Esophagus muscularis mucosa (tissue), 4 donors: ENCODE data around the gene HSD3B1. TPM values are rescaled to one million over a fixed set of nuclear protein-coding genes. Genes with fewer than 3 reads are reported as not detected.

ENCODE experiments used
- DNase-seq: peaks from one replicate; pipeline ENCODE4 v3.0.0-alpha.2; 2017; ENCODE audit errors: extremely low spot score
- H3K27ac ChIP-seq, 4 donors: fragments of 200-600 bp; sonication (generic); replicated peaks in 1 of 4; 1 replicate in 3 of 4; 2 replicates in 1 of 4; pipeline ENCODE4 v1.5.1; 2016 to 2019; ENCODE audit warnings: mild to moderate bottlenecking in 1 of 4
- H3K27me3 ChIP-seq, 4 donors: fragments of 200-600 bp; sonication (generic); one replicate each; pipeline versions ENCODE4 v1.5.1 to v1.6.0; 2016 to 2019
- H3K36me3 ChIP-seq, 4 donors: fragments of 200-600 bp; sonication (generic); one replicate each; pipeline ENCODE4 v1.5.1; 2016 to 2019
- H3K4me1 ChIP-seq, 4 donors: fragments of 200-600 bp; sonication (generic); one replicate each; pipeline ENCODE4 v1.5.1; 2016 to 2019
- H3K4me3 ChIP-seq, 4 donors: fragments of 200-600 bp; sonication (generic); 1 replicate in 2 of 4; 2 replicates in 2 of 4; pipeline ENCODE4 v1.5.1; 2016 to 2019; ENCODE audit warnings: mild to moderate bottlenecking in 4 of 4, moderate library complexity in 1 of 4
- H3K9me3 ChIP-seq, 4 donors: fragments of 200-600 bp; sonication (generic); 1 replicate in 3 of 4; 2 replicates in 1 of 4; pipeline ENCODE4 v1.5.1; 2016 to 2019
- CTCF ChIP-seq, 3 experiments: fragments of 200-600 bp in 2 of 3; fragments of 450-650 bp in 1 of 3; sonication (generic) in 2 of 3; IDR thresholded peaks; one replicate each; pipeline ENCODE4 v1.5.1; 2017 to 2019; ENCODE audit warnings: antibody characterized with exemption in 3 of 3, mild to moderate bottlenecking in 2 of 3, moderate library complexity in 1 of 3
- EP300 ChIP-seq: sonication (generic); formaldehyde crosslinking; IDR thresholded peaks from one replicate; pipeline ENCODE4 v1.6.1; 2017; ENCODE audit warnings: antibody characterized with exemption
- POLR2A ChIP-seq: fragments of 450-650 bp; IDR thresholded peaks from one replicate; pipeline ENCODE4 v1.6.1; 2017; ENCODE audit warnings: antibody characterized with exemption, moderate library complexity, mild to moderate bottlenecking, low read depth
- POLR2AphosphoS5 ChIP-seq, 2 donors: sonication (generic); formaldehyde crosslinking; IDR thresholded peaks; one replicate each; pipeline ENCODE4 v1.6.1; 2017; ENCODE audit warnings: antibody characterized with exemption in 2 of 2
- WGBS: methylation state at CpG from one replicate; pipeline ENCODE4 v1.1.5; 2018; 5-methylcytosine and 5-hydroxymethylcytosine counted together
- intact Hi-C: fragments of 100-400 bp; cut with DNase I; formaldehyde crosslinking; loops from one replicate; pipeline ENCODE4 v1.15.1; 2023
- total RNA-seq, 4 donors: library from RNA; depleted of rRNA; stranded (reverse); fragments of >200 nt; gene quantifications; one replicate each; pipeline versions ENCODE4 v1.1.0 to v1.2.1, GENCODE V29; 2016

The HSD3B1 gene
- total RNA-seq, 4 donors from 2014 or later: not detected

DNA sequence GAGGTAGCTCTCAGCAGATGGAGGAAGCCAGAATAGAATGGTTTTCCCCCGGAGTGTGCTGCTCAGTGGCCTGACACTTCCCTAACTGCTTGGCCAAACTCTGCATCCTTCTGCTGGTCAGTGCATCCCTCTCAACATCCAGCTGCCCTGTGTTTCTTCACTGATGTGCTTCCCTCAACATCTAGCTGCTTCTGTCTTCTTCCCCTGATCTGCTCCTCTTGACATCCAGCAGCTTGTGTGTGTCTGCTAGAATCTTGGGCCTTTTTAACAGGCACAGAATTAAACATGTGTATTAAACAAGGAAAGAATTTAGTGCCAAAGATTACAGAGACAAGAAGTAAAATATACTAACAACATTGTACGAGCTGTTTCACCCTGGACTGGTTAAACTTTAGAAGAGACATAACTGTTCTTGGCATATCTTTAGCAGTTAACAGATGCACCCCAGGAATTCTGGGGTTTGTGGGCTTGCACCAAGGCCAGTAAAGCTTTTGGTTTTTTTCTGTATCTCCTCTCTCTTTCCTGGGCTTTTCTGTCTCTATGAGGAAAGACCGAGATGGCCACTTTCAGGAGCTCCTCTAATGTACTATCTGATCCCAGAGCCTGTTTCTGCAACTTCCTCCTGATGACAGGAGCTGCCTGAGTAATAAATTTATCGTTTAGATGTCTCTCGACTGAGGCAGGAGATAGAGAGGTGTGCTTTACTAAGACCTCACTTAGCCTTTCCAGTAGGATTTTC is 34.8 kb upstream of the HSD3B1 start:
- intact Hi-C loops: no loop called here
- no peak for TF ChIP-seq POLR2AphosphoS5 (IDR thresholded peaks at IDR 0.05)
- TF ChIP-seq EP300: no peak
- no peak for TF ChIP-seq CTCF (IDR thresholded peaks at IDR 0.05)
- peak; percentile 87 for DNase-seq
- Histone ChIP-seq H3K4me1 (no peaks in the 10 kb centered on the region), H3K9me3 (no peaks in the 10 kb centered on the region), H3K27ac (no peak overlapping the region), H3K36me3 (no peaks in the 10 kb centered on the region), H3K27me3 (no peaks in the 10 kb centered on the region), H3K4me3 (no peak overlapping the region)
- WGBS: 49% methylated on average over 5 of the region's 5 CpGs

DNA sequence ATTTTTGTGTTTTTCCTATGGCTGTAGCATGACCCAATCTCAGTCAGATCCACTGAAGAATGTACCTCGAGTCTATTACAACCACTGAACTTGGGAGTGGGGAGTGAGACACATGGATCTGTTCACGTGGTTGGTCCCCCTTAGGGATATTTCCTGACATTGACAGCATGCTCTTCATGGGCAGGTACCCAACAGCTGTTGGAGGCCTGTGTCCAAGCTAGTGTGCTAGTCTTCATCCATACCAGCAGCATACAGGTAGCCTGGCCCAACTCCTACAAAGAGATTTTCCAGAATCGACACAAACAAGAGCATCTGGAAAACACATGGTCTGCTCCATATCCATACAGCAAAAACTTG is 34.2 kb upstream of the HSD3B1 start:
- intact Hi-C loops: no loop called here
- H3K36me3 ChIP-seq: no peaks in the 10 kb centered on the region
- 51% methylated on average over 3 of the region's 3 CpGs for WGBS
- H3K27ac ChIP-seq: no peak overlapping the region
- H3K4me3 ChIP-seq: no peak overlapping the region
- peak; percentile 66 for DNase-seq
- no peaks in the 10 kb centered on the region for H3K4me1 ChIP-seq
- no peaks in the 10 kb centered on the region for H3K9me3 ChIP-seq
- H3K27me3 ChIP-seq: no peaks in the 10 kb centered on the region
- no peak for TF ChIP-seq POLR2A
- no peak for TF ChIP-seq EP300
- TF ChIP-seq CTCF (IDR thresholded peaks at IDR 0.05): no peak
- no peak for TF ChIP-seq POLR2AphosphoS5 (IDR thresholded peaks at IDR 0.05)

- H3K4me1 ChIP-seq: no peaks in the 10 kb centered on the region
- no peaks in the 10 kb centered on the region for H3K9me3 ChIP-seq
- no peak overlapping the region for H3K4me3 ChIP-seq
- peak; percentile 92 for DNase-seq
- H3K27ac ChIP-seq: no peak overlapping the region
- TF ChIP-seq POLR2AphosphoS5 (IDR thresholded peaks at IDR 0.05) (no peak), POLR2A (no peak), EP300 (no peak), CTCF (IDR thresholded peaks at IDR 0.05) (peak in 1 of 3 experiments; percentile 17)
- no peaks in the 10 kb centered on the region for H3K36me3 ChIP-seq
- no peaks in the 10 kb centered on the region for H3K27me3 ChIP-seq
- intact Hi-C loops: no loop called here
- 42% methylated on average over 9 of the region's 9 CpGs for WGBS
Measured at GRCh38 chr1:119475866-119476439, 31.1 kb upstream of the HSD3B1 start.

DNA sequence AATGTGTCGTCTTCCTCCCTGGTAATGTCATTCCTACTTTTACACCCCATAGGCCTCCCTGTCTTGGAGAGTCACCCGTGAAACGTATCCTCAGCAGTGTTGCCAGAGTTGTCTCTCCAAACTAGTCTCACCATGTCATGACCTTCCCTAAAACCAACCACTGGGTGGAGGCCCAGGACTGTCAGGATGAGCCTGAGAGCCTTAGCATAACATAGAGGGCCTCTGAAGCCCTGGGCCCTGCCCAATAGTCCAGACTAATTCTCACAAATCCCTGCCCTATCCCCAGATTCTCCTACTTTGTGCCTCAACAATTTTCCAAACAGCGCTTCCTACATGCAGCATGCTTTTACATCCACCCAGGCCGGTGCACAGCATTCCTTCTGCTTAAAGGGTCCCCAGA is 29.3 kb upstream of the HSD3B1 start:
- intact Hi-C loops: no loop called here
- H3K4me3 ChIP-seq: no peak overlapping the region
- TF ChIP-seq POLR2A (no peak), CTCF (IDR thresholded peaks at IDR 0.05) (no peak), EP300 (no peak), POLR2AphosphoS5 (IDR thresholded peaks at IDR 0.05) (no peak)

More for the DNA sequence above, 29.3 kb upstream of the HSD3B1 start:
- 95% methylated on average over 5 of the region's 5 CpGs for WGBS
- Histone ChIP-seq H3K36me3 (no peaks in the 10 kb centered on the region), H3K27ac (no peak overlapping the region), H3K9me3 (no peaks in the 10 kb centered on the region), H3K4me1 (no peaks in the 10 kb centered on the region), H3K27me3 (no peaks in the 10 kb centered on the region)
- DNase-seq: peak; percentile 81
